Activated naive CD8-positive, alpha-beta T cell treated with anti-CD3 and anti-CD28 coated beads, Interleukin-2, amount 10 ng/mL, durations not matched to agents 7 days and 5 days (primary cell): ENCODE results near the gene C12orf43. TPM values are rescaled to one million over a fixed set of nuclear protein-coding genes. Genes with fewer than 3 reads are reported as not detected.

Experiments
- ATAC-seq: fragments of 150-1000 bp; cut with Tn5 transposase; one replicate; pipeline ENCODE4 v1.10.0; 2021; ENCODE audit warnings: low read depth, moderate library complexity
- POLR2A ChIA-PET: fragments of 350-600 bp; sonication (Branson Sonifier 250); formaldehyde crosslinking; loops from one replicate; lab custom pipeline; 2021; ENCODE audit warnings: antibody characterized with exemption; lab: Charles Lee
- DNase-seq: peaks from one replicate; pipeline ENCODE4 v3.0.0; 2021
- H3K27ac Mint-ChIP-seq: one replicate; pipeline ENCODE4 v1.8.0; 2022; ENCODE audit warnings: mild to moderate bottlenecking, mixed read lengths
- H3K27me3 Mint-ChIP-seq: one replicate; pipeline ENCODE4 v1.8.0; 2022; ENCODE audit warnings: mild to moderate bottlenecking, moderate library complexity, mixed read lengths
- H3K36me3 Mint-ChIP-seq: one replicate; pipeline ENCODE4 v1.8.0; 2021; ENCODE audit warnings: mild to moderate bottlenecking, mixed read lengths
- H3K4me1 Mint-ChIP-seq: one replicate; pipeline ENCODE4 v1.8.0; 2021; ENCODE audit warnings: mixed read lengths
- H3K4me3 Mint-ChIP-seq: one replicate; pipeline ENCODE4 v1.8.0; 2022; ENCODE audit warnings: mild to moderate bottlenecking, moderate library complexity, mixed read lengths
- H3K9me3 Mint-ChIP-seq: one replicate; pipeline ENCODE4 v1.8.0; 2021; ENCODE audit warnings: mixed read lengths
- total RNA-seq, 2 experiments: library from RNA; stranded (reverse); gene quantifications; one replicate each; pipeline ENCODE4 v1.2.3, GENCODE V29; 2021

C12orf43 gene
- total RNA-seq, 2 experiments from 2014 or later = 15.7 to 16.1 TPM

DNA sequence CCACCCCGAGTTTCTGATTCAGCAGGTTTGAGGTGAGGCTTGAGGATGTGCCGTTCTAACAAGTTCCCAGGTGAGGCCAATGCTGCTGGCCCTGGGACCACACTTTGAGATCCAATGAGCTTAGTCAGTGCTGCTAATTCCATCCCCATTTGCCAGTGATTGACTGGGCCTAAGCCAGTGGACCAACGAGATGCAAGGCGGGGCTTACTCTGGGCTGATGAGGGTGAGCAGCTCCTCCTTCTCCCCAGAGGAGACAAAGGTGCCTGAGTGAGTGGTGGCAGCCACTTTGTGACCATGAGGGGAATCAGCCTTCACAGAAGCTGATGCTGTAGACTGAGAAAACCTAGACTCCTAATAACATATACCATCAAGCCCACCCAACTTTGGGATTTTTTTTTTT lies 61.1 kb downstream of the C12orf43 start:
- Mint-ChIP-seq H3K4me3 (no peak overlapping the region), H3K4me1 (peaks cover 13% of the 10 kb centered on the region), H3K27me3 (peaks cover 8% of the 10 kb centered on the region), H3K9me3 (no peaks in the 10 kb centered on the region), H3K36me3 (no peaks in the 10 kb centered on the region), H3K27ac (no peak overlapping the region)
- ATAC-seq (no peak), DNase-seq (no peak)
- POLR2A ChIA-PET = interaction anchor here (0.6 to 0.7 kb wide), 2 partner anchors 52 to 178 kb away, joined by 4 to 5 read pairs; partner anchors contain the start of gene P2RX7

DNA sequence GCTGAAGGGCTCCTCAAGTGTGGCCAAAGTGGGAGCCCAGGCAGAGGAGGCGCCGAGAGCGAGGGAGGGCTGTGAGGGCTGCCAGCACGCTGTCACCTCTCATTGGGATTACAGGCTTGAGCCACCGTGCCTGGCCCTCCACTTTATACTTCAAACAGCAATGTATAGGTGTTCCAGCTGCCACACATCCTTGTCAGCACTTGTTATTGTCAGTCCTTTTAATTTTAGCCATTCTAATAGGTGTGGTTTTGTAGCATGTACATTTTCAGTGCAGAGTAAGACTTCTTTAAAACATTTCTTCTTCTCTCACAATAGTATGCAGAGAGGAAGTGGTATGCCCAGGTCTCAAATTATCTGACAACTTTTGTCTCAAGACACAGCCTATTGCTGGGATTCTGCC lies 65.5 kb downstream of the C12orf43 start:
- DNase-seq = no peak
- Mint-ChIP-seq H3K9me3 (no peaks in the 10 kb centered on the region), H3K4me3 (no peak overlapping the region), H3K27ac (no peak overlapping the region), H3K27me3 (no peaks in the 10 kb centered on the region), H3K36me3 (no peaks in the 10 kb centered on the region), H3K4me1 (peaks cover 1% of the 10 kb centered on the region)
- ATAC-seq = no peak
- POLR2A ChIA-PET = no interaction called here

Other genes starting within 250 kb of the C12orf43 start
- 10 to 100 TPM; 28.0 to 31.1 TPM for gene SPPL3, start 112.1 kb downstream of the C12orf43 start, total RNA-seq
- not detected for gene HNF1A, start 37.9 kb downstream of the C12orf43 start, total RNA-seq
- gene OASL, start 22.8 kb upstream of the C12orf43 start, total RNA-seq = 10 to 100 TPM; 43.7 to 48.6 TPM
- 1 to 10 TPM; 6.6 to 7.0 TPM for gene P2RX7, start 116.4 kb upstream of the C12orf43 start, total RNA-seq
- gene P2RX4, start 193.6 kb upstream of the C12orf43 start, total RNA-seq = 10 to 100 TPM; 50.7 to 52.9 TPM